Measurements from ENCODE around the gene LRP5.

Gene LRP5

GRCh38 chr11:68264741-68265540 is 47.5 kb upstream of the LRP5 start:
- Histone ChIP-seq H2AFZ (ENCODE audit: low read length) (no peak overlapping the region), H3K36me3 (ENCODE audit: insufficient read depth, low read length) (no peaks in the 10 kb centered on the region; the same call in 1 of the 2 replicates), H3K4me1 (ENCODE audit: insufficient read depth, low read length, poor library complexity, severe bottlenecking) (no peaks in the 10 kb centered on the region), H3K4me2 (ENCODE audit: low read depth, low read length, poor library complexity, severe bottlenecking) (no peak overlapping the region), H3K9me3 (ENCODE audit: insufficient read depth, low read depth, low read length) (no peaks in the 10 kb centered on the region), H4K20me1 (ENCODE audit: insufficient read depth, low read length, poor library complexity, severe bottlenecking) (no peaks in the 10 kb centered on the region), H3K9ac (ENCODE audit: low read depth, low read length, poor library complexity, severe bottlenecking) (no peak overlapping the region), H3K79me2 (ENCODE audit: insufficient read depth, low read length) (no peaks in the 10 kb centered on the region), H3K9me2 (replicated peaks; ENCODE audit: low read depth, low read length) (no peaks in the 10 kb centered on the region), H3K27me3 (ENCODE audit: insufficient read depth, low read length, poor library complexity, severe bottlenecking) (no peaks in the 10 kb centered on the region), H3K4me3 (ENCODE audit: low read length, poor library complexity, severe bottlenecking) (no peak overlapping the region), H3F3A (ENCODE audit: low read depth) (no peaks in the 10 kb centered on the region)
- TF ChIP-seq EZH2phosphoT487 (IDR thresholded peaks at IDR 0.05; ENCODE audit: borderline replicate concordance) = no peak
- TF ChIP-seq, protein P1, sequence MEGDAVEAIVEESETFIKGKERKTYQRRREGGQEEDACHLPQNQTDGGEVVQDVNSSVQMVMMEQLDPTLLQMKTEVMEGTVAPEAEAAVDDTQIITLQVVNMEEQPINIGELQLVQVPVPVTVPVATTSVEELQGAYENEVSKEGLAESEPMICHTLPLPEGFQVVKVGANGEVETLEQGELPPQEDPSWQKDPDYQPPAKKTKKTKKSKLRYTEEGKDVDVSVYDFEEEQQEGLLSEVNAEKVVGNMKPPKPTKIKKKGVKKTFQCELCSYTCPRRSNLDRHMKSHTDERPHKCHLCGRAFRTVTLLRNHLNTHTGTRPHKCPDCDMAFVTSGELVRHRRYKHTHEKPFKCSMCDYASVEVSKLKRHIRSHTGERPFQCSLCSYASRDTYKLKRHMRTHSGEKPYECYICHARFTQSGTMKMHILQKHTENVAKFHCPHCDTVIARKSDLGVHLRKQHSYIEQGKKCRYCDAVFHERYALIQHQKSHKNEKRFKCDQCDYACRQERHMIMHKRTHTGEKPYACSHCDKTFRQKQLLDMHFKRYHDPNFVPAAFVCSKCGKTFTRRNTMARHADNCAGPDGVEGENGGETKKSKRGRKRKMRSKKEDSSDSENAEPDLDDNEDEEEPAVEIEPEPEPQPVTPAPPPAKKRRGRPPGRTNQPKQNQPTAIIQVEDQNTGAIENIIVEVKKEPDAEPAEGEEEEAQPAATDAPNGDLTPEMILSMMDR (conservative IDR thresholded peaks at IDR 0.05; ENCODE audit: low read length) = no peak

GRCh38 chr11:68266121-68266891 is 46.1 kb upstream of the LRP5 start:
- Histone ChIP-seq H2AFZ (ENCODE audit: low read length) (no peak overlapping the region), H4K20me1 (ENCODE audit: insufficient read depth, low read length, poor library complexity, severe bottlenecking) (no peaks in the 10 kb centered on the region), H3K27me3 (ENCODE audit: insufficient read depth, low read length, poor library complexity, severe bottlenecking) (no peaks in the 10 kb centered on the region), H3K4me1 (ENCODE audit: insufficient read depth, low read length, poor library complexity, severe bottlenecking) (peaks cover 5% of the 10 kb centered on the region), H3K9me3 (ENCODE audit: insufficient read depth, low read depth, low read length) (no peaks in the 10 kb centered on the region), H3K9me2 (replicated peaks; ENCODE audit: low read depth, low read length) (no peaks in the 10 kb centered on the region), H3K79me2 (ENCODE audit: insufficient read depth, low read length) (0 out of 2 replicates have a peak, but pooled peaks cover 7% of the 10 kb centered on the region), H3K4me3 (ENCODE audit: low read length, poor library complexity, severe bottlenecking) (no peak overlapping the region), H3K9ac (ENCODE audit: low read depth, low read length, poor library complexity, severe bottlenecking) (no peak overlapping the region), H3K4me2 (ENCODE audit: low read depth, low read length, poor library complexity, severe bottlenecking) (no peak overlapping the region), H3F3A (ENCODE audit: low read depth) (no peaks in the 10 kb centered on the region), H3K36me3 (ENCODE audit: insufficient read depth, low read length) (no peaks in the 10 kb centered on the region; the same call in 1 of the 2 replicates)
- TF ChIP-seq, protein P1 (conservative IDR thresholded peaks at IDR 0.05; ENCODE audit: low read length) = no peak
- TF ChIP-seq EZH2phosphoT487 (IDR thresholded peaks at IDR 0.05; ENCODE audit: borderline replicate concordance) = no peak

GRCh38 chr11:68266936-68267880 is 45.2 kb upstream of the LRP5 start:
- Histone ChIP-seq H4K20me1 (ENCODE audit: insufficient read depth, low read length, poor library complexity, severe bottlenecking) (no peaks in the 10 kb centered on the region), H3K9me2 (replicated peaks; ENCODE audit: low read depth, low read length) (no peaks in the 10 kb centered on the region), H3K4me1 (ENCODE audit: insufficient read depth, low read length, poor library complexity, severe bottlenecking) (peaks cover 5% of the 10 kb centered on the region), H3K9me3 (ENCODE audit: insufficient read depth, low read depth, low read length) (no peaks in the 10 kb centered on the region), H3K9ac (ENCODE audit: low read depth, low read length, poor library complexity, severe bottlenecking) (no peak overlapping the region), H2AFZ (ENCODE audit: low read length) (no peak overlapping the region), H3K27me3 (ENCODE audit: insufficient read depth, low read length, poor library complexity, severe bottlenecking) (no peaks in the 10 kb centered on the region), H3K4me3 (ENCODE audit: low read length, poor library complexity, severe bottlenecking) (no peak overlapping the region), H3F3A (ENCODE audit: low read depth) (no peaks in the 10 kb centered on the region), H3K36me3 (ENCODE audit: insufficient read depth, low read length) (no peaks in the 10 kb centered on the region), H3K79me2 (ENCODE audit: insufficient read depth, low read length) (0 out of 2 replicates have a peak, but pooled peaks cover 7% of the 10 kb centered on the region), H3K4me2 (ENCODE audit: low read depth, low read length, poor library complexity, severe bottlenecking) (no peak overlapping the region)
- TF ChIP-seq, protein P1 (conservative IDR thresholded peaks at IDR 0.05; ENCODE audit: low read length) = no peak

Data from Loucy (cell line).